Measurements from ENCODE around the gene HAUS8.

The HAUS8 gene

DNA sequence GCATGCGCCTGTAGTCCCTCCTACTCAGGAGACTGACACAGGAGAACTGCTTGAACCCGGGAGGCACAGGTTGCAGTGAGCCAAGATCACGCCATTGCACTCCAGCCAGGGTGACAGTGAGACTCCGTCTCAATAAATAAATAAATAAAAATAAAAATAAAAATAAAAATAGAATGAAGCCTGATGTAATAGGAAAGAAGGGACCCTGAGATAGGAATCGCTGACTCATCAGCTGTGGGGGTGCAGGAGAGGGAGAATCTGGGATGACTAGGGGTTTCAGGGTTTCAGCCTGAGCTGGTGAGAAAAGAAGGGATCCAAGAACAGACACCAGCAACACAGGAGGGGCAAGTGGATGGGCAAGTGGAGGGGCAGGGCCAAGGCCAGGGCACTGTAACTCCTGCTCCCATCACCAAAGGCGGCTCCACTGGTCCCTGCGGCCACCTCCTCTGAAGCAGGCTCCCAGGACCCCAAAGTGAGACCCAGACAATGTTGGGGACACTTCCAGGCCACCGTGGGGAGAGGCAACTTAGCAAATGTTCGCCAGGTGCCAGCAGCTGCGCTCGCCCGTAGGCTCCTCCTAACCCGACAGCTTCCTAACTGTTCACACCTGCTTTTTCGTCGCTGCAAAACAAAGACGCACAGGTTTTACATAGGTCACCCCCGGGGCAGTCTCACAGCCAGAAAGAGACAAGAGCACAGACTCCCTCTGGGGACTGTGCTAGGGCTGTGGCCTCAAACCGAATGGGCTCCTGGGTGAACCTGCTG is 1.2 kb downstream of the HAUS8 start:
- H2AFZ ChIP-seq (ENCODE audit: low read depth, low read length): no peak overlapping the region
- TF ChIP-seq, protein P1, sequence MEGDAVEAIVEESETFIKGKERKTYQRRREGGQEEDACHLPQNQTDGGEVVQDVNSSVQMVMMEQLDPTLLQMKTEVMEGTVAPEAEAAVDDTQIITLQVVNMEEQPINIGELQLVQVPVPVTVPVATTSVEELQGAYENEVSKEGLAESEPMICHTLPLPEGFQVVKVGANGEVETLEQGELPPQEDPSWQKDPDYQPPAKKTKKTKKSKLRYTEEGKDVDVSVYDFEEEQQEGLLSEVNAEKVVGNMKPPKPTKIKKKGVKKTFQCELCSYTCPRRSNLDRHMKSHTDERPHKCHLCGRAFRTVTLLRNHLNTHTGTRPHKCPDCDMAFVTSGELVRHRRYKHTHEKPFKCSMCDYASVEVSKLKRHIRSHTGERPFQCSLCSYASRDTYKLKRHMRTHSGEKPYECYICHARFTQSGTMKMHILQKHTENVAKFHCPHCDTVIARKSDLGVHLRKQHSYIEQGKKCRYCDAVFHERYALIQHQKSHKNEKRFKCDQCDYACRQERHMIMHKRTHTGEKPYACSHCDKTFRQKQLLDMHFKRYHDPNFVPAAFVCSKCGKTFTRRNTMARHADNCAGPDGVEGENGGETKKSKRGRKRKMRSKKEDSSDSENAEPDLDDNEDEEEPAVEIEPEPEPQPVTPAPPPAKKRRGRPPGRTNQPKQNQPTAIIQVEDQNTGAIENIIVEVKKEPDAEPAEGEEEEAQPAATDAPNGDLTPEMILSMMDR (IDR thresholded peaks at IDR 0.05; ENCODE audit: low read depth, low read length): no peak
- no peak for TF ChIP-seq EZH2phosphoT487 (IDR thresholded peaks at IDR 0.05; ENCODE audit: low read depth)
- no peaks in the 10 kb centered on the region for H3K9me3 ChIP-seq (ENCODE audit: insufficient read depth, low read length)
- peak overlapping the region; percentile 87 for H3K9ac ChIP-seq (ENCODE audit: low read length)
- H3K4me2 ChIP-seq (ENCODE audit: low read length): peak overlapping the region; percentile 99
- H4K20me1 ChIP-seq (ENCODE audit: insufficient read depth, low read length): peaks cover 51% of the 10 kb centered on the region
- H3K4me3 ChIP-seq (ENCODE audit: low read length): peak overlapping the region; percentile 92
- H3K27me3 ChIP-seq (ENCODE audit: low read depth, low read length): no peaks in the 10 kb centered on the region
- H3K36me3 ChIP-seq (replicated peaks; ENCODE audit: low read depth, low read length): peaks cover 32% of the 10 kb centered on the region
- peak overlapping the region; percentile 45 for H3K27ac ChIP-seq (ENCODE audit: low read length)
- H3K79me2 ChIP-seq (ENCODE audit: low read length): peaks cover 81% of the 10 kb centered on the region
- H3K4me1 ChIP-seq (ENCODE audit: low read length): peaks cover 44% of the 10 kb centered on the region

DNA sequence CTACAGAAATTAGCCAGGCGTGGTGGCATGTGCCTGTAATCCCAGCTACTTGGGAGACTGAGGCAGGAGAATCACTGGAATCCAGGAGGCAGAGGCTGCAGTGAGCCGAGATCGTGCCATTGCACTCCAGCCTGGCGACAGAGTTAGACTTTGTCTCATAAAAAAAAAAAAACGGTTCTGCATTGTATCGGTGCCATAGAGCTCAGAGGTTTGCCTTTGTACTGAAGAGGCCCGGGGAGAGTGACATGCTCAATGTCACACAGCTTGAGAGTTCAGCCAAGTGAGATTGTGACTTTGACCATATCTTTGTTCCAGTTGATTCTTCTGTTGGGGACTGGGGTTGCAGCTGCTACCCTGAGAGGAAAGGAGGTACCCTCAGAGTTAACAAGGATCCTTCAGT is 4.3 kb downstream of the HAUS8 start:
- Histone ChIP-seq H3K9ac (ENCODE audit: low read length) (no peak overlapping the region), H3K27me3 (ENCODE audit: low read depth, low read length) (no peaks in the 10 kb centered on the region), H3K9me3 (ENCODE audit: insufficient read depth, low read length) (no peaks in the 10 kb centered on the region), H3K27ac (ENCODE audit: low read length) (no peak overlapping the region), H3K36me3 (replicated peaks; ENCODE audit: low read depth, low read length) (peaks cover 41% of the 10 kb centered on the region), H3K4me1 (ENCODE audit: low read length) (peaks cover 27% of the 10 kb centered on the region), H3K4me2 (ENCODE audit: low read length) (no peak overlapping the region), H4K20me1 (ENCODE audit: insufficient read depth, low read length) (peaks cover 25% of the 10 kb centered on the region), H3K79me2 (ENCODE audit: low read length) (peaks cover 58% of the 10 kb centered on the region), H2AFZ (ENCODE audit: low read depth, low read length) (no peak overlapping the region), H3K4me3 (ENCODE audit: low read length) (no peak overlapping the region)
- no peak for TF ChIP-seq EZH2phosphoT487 (IDR thresholded peaks at IDR 0.05; ENCODE audit: low read depth)
- TF ChIP-seq, protein P1 (IDR thresholded peaks at IDR 0.05; ENCODE audit: low read depth, low read length): no peak

DNA sequence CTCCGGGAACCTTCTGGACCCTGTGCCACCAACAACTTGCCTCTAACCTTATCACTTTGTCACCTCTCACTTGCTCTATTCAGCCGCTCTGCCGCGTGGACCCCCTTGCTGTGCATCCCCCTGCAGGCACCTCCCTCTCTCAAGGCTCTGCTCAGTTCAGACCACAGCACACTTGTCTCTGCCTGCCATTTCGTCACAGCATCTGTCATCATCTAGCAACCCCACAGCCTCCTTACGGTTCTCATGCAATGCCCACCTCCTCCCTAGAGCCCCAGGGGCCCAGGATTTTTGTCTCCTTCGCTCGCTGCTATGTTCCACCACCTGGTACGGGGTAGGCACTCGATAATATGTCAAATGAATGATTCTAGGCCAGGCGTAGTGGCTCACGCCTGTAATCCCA is 4.8 kb downstream of the HAUS8 start:
- Histone ChIP-seq H3K79me2 (ENCODE audit: low read length) (peaks cover 58% of the 10 kb centered on the region), H4K20me1 (ENCODE audit: insufficient read depth, low read length) (peaks cover 25% of the 10 kb centered on the region), H3K27ac (ENCODE audit: low read length) (no peak overlapping the region), H3K27me3 (ENCODE audit: low read depth, low read length) (no peaks in the 10 kb centered on the region), H3K9me3 (ENCODE audit: insufficient read depth, low read length) (no peaks in the 10 kb centered on the region), H3K36me3 (replicated peaks; ENCODE audit: low read depth, low read length) (peaks cover 41% of the 10 kb centered on the region), H3K4me2 (ENCODE audit: low read length) (no peak overlapping the region), H2AFZ (ENCODE audit: low read depth, low read length) (no peak overlapping the region), H3K4me3 (ENCODE audit: low read length) (no peak overlapping the region), H3K4me1 (ENCODE audit: low read length) (peaks cover 27% of the 10 kb centered on the region), H3K9ac (ENCODE audit: low read length) (no peak overlapping the region)
- TF ChIP-seq, protein P1 (IDR thresholded peaks at IDR 0.05; ENCODE audit: low read depth, low read length): no peak
- no peak for TF ChIP-seq EZH2phosphoT487 (IDR thresholded peaks at IDR 0.05; ENCODE audit: low read depth)

DNA sequence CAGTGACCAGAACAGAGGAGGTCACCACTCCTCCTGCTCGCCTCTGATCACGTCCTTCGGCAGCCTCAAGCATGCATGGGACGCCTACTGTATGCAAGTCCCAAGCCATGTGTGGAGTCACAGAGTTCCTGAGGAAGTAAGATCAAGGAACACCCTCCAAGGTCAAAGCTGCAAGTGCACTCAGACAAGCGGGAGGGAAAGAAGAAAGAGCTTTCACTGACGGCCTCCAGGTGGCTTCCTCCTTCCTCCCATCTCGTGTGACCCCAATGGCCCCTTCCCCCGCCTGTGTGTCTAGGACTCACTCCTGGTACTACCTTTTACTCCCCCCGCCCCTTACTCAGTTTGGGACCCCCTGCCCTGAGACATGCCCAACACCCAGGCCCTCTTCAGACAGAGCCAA is 6.1 kb downstream of the HAUS8 start:
- H3K9ac ChIP-seq (ENCODE audit: low read length): no peak overlapping the region
- no peak overlapping the region for H3K4me3 ChIP-seq (ENCODE audit: low read length)
- peaks cover 52% of the 10 kb centered on the region for H3K36me3 ChIP-seq (replicated peaks; ENCODE audit: low read depth, low read length)
- no peaks in the 10 kb centered on the region for H3K27me3 ChIP-seq (ENCODE audit: low read depth, low read length)
- no peaks in the 10 kb centered on the region for H3K9me3 ChIP-seq (ENCODE audit: insufficient read depth, low read length)
- H4K20me1 ChIP-seq (ENCODE audit: insufficient read depth, low read length): peaks cover 29% of the 10 kb centered on the region
- H3K79me2 ChIP-seq (ENCODE audit: low read length): peaks cover 60% of the 10 kb centered on the region
- TF ChIP-seq, protein P1 (IDR thresholded peaks at IDR 0.05; ENCODE audit: low read depth, low read length): peak; percentile 15; the same call in 1 of the 2 replicates
- no peak for TF ChIP-seq EZH2phosphoT487 (IDR thresholded peaks at IDR 0.05; ENCODE audit: low read depth)
- H3K27ac ChIP-seq (ENCODE audit: low read length): no peak overlapping the region
- H3K4me1 ChIP-seq (ENCODE audit: low read length): peaks cover 31% of the 10 kb centered on the region
- H3K4me2 ChIP-seq (ENCODE audit: low read length): no peak overlapping the region
- no peak overlapping the region for H2AFZ ChIP-seq (ENCODE audit: low read depth, low read length)

All from OCI-LY3 (cell line).